GM12878 (cell line): ENCODE data around the gene COL6A1. TPM values are rescaled to one million over a fixed set of nuclear protein-coding genes. Genes with fewer than 3 reads are reported as not detected.

Experiments used
- ATAC-seq: fragments of 200-7000 bp; cut with Tn5 transposase; 3 replicates; pipeline ENCODE4 v1.9.1; 2020; ENCODE audit warnings: mild to moderate bottlenecking, moderate library complexity
- BruUV-seq: library from RNA; stranded (reverse); fragments of 400-500 nt; replicated peaks from 2 replicates; lab custom pipeline; 2021; lab: Mats Ljungman, UMichigan
- CTCF ChIA-PET: fragments of 300-600 bp; sonication (Branson Sonifier 250); formaldehyde crosslinking; extraction: SDS; loops from one replicate; lab custom pipeline; 2021; ENCODE audit warnings: inconsistent platforms; lab: Yijun Ruan, JAX
- POLR2A ChIA-PET: fragments of 350-600 bp; formaldehyde crosslinking; extraction: SDS; loops from one replicate; lab custom pipeline; 2021; ENCODE audit warnings: inconsistent platforms; lab: Charles Lee
- RAD21 ChIA-PET: fragments of 300-600 bp; sonication (Branson Sonifier 250); formaldehyde crosslinking; loops from one replicate; lab custom pipeline; 2023; ENCODE audit warnings: antibody characterized with exemption; ENCODE audit not compliant: unreplicated experiment; lab: Charles Lee
- SMC1A ChIA-PET: fragments of 300-600 bp; sonication (Branson Sonifier 250); formaldehyde crosslinking; loops from one replicate; lab custom pipeline; 2023; ENCODE audit not compliant: unreplicated experiment, uncharacterized antibody; lab: Charles Lee
- DNase-seq: peaks from one replicate; pipeline ENCODE4 v3.0.0-alpha.2; 2011; ENCODE audit warnings: low read depth, low spot score
- FAIRE-seq: peaks from 3 replicates; lab custom pipeline; 2011; peaks lifted over from hg19 to GRCh38; lab: Jason Lieb, UNC
- H2AFZ ChIP-seq: 2 replicates; pipeline ENCODE4 v1.6.0; 2011; ENCODE audit warnings: low read depth, low read length, control low read depth; ENCODE audit not compliant: control insufficient read depth
- H3K27ac ChIP-seq: 2 replicates; pipeline ENCODE4 v1.5.1; 2011; ENCODE audit warnings: control low read depth; ENCODE audit not compliant: control insufficient read depth, insufficient read depth
- H3K27me3 ChIP-seq, 2 experiments: replicated peaks in 1 of 2; 2 replicates each; pipeline versions ENCODE4 v1.6.0 to v1.6.1; 2011; ENCODE audit warnings: low read length in 1 of 2; ENCODE audit not compliant: control insufficient read depth in 2 of 2, insufficient read depth in 2 of 2
- H3K36me3 ChIP-seq, 2 experiments: 2 replicates each; pipeline ENCODE4 v1.5.1; 2011; ENCODE audit warnings: low read length in 1 of 2; ENCODE audit not compliant: control insufficient read depth in 2 of 2, insufficient read depth in 2 of 2
- H3K4me1 ChIP-seq: 2 replicates; pipeline ENCODE4 v1.6.1; 2011; ENCODE audit warnings: mild to moderate bottlenecking, low read length, moderate library complexity, mixed read lengths; ENCODE audit not compliant: control insufficient read depth, insufficient read depth
- H3K4me2 ChIP-seq: 2 replicates; pipeline ENCODE4 v1.6.0; 2011; ENCODE audit warnings: control low read depth; ENCODE audit not compliant: control insufficient read depth, insufficient read depth
- H3K4me3 ChIP-seq: fragments of 200-600 bp; sonication (generic); 2 replicates; pipeline ENCODE4 v1.5.1; 2016
- H3K79me2 ChIP-seq: 2 replicates; pipeline ENCODE4 v1.6.0; 2011; ENCODE audit warnings: low read length; ENCODE audit not compliant: control insufficient read depth, insufficient read depth
- H3K9ac ChIP-seq: 2 replicates; pipeline ENCODE4 v1.8.0; 2011; ENCODE audit warnings: low read length, control low read depth, mixed read lengths; ENCODE audit not compliant: control insufficient read depth, insufficient read depth
- H3K9me3 ChIP-seq: replicated peaks from 3 replicates; pipeline ENCODE4 v1.5.1; 2011; ENCODE audit warnings: mild to moderate bottlenecking, low read length; ENCODE audit not compliant: control insufficient read depth, insufficient read depth
- H4K20me1 ChIP-seq: 2 replicates; pipeline ENCODE4 v1.6.0; 2011; ENCODE audit not compliant: control insufficient read depth, insufficient read depth
- CBX3 ChIP-seq: fragments of 200-600 bp; sonication (generic); IDR thresholded peaks from 2 replicates; pipeline ENCODE4 v1.6.1; 2016; ENCODE audit warnings: low read depth, borderline replicate concordance
- CREB1 ChIP-seq: IDR thresholded peaks from 2 replicates; pipeline ENCODE4 v1.6.1; 2012; ENCODE audit warnings: low read depth, mild to moderate bottlenecking, inconsistent platforms
- JUNB ChIP-seq: IDR thresholded peaks from 2 replicates; pipeline ENCODE4 v1.6.1; 2016; ENCODE audit warnings: antibody characterized with exemption, mild to moderate bottlenecking
- LARP7 ChIP-seq: fragments of 450-650 bp; IDR thresholded peaks from 2 replicates; pipeline ENCODE4 v1.6.1; 2017; ENCODE audit warnings: mild to moderate bottlenecking
- MTA2 ChIP-seq: fragments of 450-650 bp; IDR thresholded peaks from 2 replicates; pipeline ENCODE4 v1.6.1; 2016; ENCODE audit warnings: low read depth, mild to moderate bottlenecking, moderate library complexity
- NFYA ChIP-seq: IDR thresholded peaks from 2 replicates; pipeline ENCODE4 v1.6.1; 2011; ENCODE audit warnings: low read depth, mild to moderate bottlenecking, low read length, improper control_type of control experiment, borderline replicate concordance
- PBX3 ChIP-seq: IDR thresholded peaks from 2 replicates; pipeline ENCODE4 v1.6.1; 2011; ENCODE audit warnings: mild to moderate bottlenecking, low read depth, low read length, moderate library complexity; ENCODE audit not compliant: insufficient replicate concordance
- POU2F2 ChIP-seq: IDR thresholded peaks from 3 replicates; pipeline ENCODE4 v1.6.1; 2011; ENCODE audit warnings: low read depth, mild to moderate bottlenecking, low read length, borderline replicate concordance
- RBBP5 ChIP-seq: fragments of 200-600 bp; sonication (generic); conservative IDR thresholded peaks from 2 replicates; pipeline ENCODE4 v1.6.1; 2016
- SMC3 ChIP-seq: IDR thresholded peaks from 2 replicates; pipeline ENCODE4 v1.6.1; 2011; ENCODE audit warnings: low read length, improper control_type of control experiment, borderline replicate concordance
- whole genome bisulfite sequencing: methylation state at CpG from one replicate; pipeline ENCODE4 v1.1.6; 2016; ENCODE audit warnings: low lambda C conversion rate; ENCODE audit not compliant: insufficient replicate concordance, insufficient coverage; ENCODE audit errors: missing lambda C conversion rate; 5-methylcytosine and 5-hydroxymethylcytosine counted together
- in situ Hi-C: fragments of 300-500 bp; cut with MboI; formaldehyde crosslinking; loops from 9 replicates; pipeline ENCODE4 v1.14.3; 2018; ENCODE audit warnings: mixed read lengths
- intact Hi-C: fragments of 100-400 bp; cut with micrococcal nuclease; formaldehyde crosslinking; loops from one replicate; pipeline ENCODE4 v1.14.2; 2022; ENCODE audit not compliant: unreplicated experiment
- polyA plus RNA-seq, 11 experiments: library from polyadenylated mRNA; depleted of rRNA in 4 of 11; unstranded in 6 of 11; stranded (reverse) in 5 of 11; fragments of >200 nt; fragmentation: Nextera tagmentation in 4 of 11; fragmentation: Illumina TruSeq in 1 of 11; extraction: Ambion mirVana in 4 of 11; extraction: Trizol in 1 of 11; gene quantifications; 1 replicate in 1 of 11; 2 replicates in 10 of 11; pipeline versions ENCODE4 v1.2.1 to v1.2.3, GENCODE V29; 2011 to 2016; ENCODE audit warnings: inconsistent platforms in 2 of 11, missing spikeins in 2 of 11, low read depth in 1 of 11
- total RNA-seq, 4 experiments: library from RNA; depleted of rRNA in 3 of 4; stranded (reverse); fragments of >200 nt in 3 of 4; fragmentation: Illumina TruSeq in 1 of 4; extraction: Trizol in 1 of 4; gene quantifications; 2 replicates each; pipeline versions ENCODE4 v1.2.1 to v1.2.3, GENCODE V29; 2013 to 2021

The COL6A1 gene
- total and polyA plus RNA-seq, 10 of the 15 experiments (the other 5 are each of a cell fraction or from before 2014, with no cell fraction given): 0.12 to 1.3 (median 0.20) TPM; not detected in 7

- no peak for DNase-seq
- Histone ChIP-seq H3K27ac (no peak overlapping the region), H4K20me1 (no peaks in the 10 kb centered on the region)
- TF ChIP-seq LARP7 (no peak), CREB1 (no peak), POU2F2 (no peak), CBX3 (no peak), SMC3 (no peak), JUNB (no peak), MTA2 (no peak), RBBP5 (no peak), PBX3 (no peak), NFYA (no peak)
- TF ChIP-seq, all 136 proteins: peak for 0
- no TSS peak for BruUV-seq
- in situ Hi-C loops: no loop called here
- Histone ChIP-seq H3K36me3 (no peaks in the 10 kb centered on the region), H3K9me3 (no peaks in the 10 kb centered on the region), H2AFZ (no peak overlapping the region), H3K27me3 (peaks cover 3 to 4% of the 10 kb centered on the region in 2 experiments; a peak in 2 of 4 replicates), H3K4me3 (no peak overlapping the region), H3K4me2 (no peak overlapping the region), H3K79me2 (no peaks in the 10 kb centered on the region), H3K9ac (no peak overlapping the region), H3K4me1 (no peaks in the 10 kb centered on the region; the same call in 1 of the 2 replicates)
- ChIA-PET CTCF (no interaction called here), POLR2A (no interaction called here), RAD21 (interaction anchor here (0.9 kb wide), 1 partner anchor 8 kb away, joined by 3 read pairs; no protein-coding TSS in a partner anchor), SMC1A (no interaction called here)
- ATAC-seq (no peak), FAIRE-seq (no peak)
- WGBS: 18% methylated on average over 7 of the region's 7 CpGs
- intact Hi-C loops: no loop called here
These were observed 1.9 kb upstream of the COL6A1 start for GRCh38 chr21:45979651-45980050.
